Embryonic facial prominence (tissue), 1 donor: ENCODE data around the gene FZR1.
"Not testable (repeated sequence)": the region's sequence is repeated elsewhere in the genome, so short reads cannot be mapped to it uniquely, and the experiment has no call there.

Experiments
- DNase-seq: peaks from one replicate; pipeline ENCODE4 v3.0.0-alpha.2; 2016; ENCODE audit errors: extremely low spot score

FZR1 gene

GRCh38 chr19:3514930-3515329 lies 8.8 kb downstream of the FZR1 start:
- no peak for DNase-seq

GRCh38 chr19:3515891-3516422 lies 9.8 kb downstream of the FZR1 start:
- DNase-seq, result no peak

GRCh38 chr19:3516675-3517207 lies 10.6 kb downstream of the FZR1 start:
- no peak for DNase-seq

GRCh38 chr19:3517638-3518037 lies 11.5 kb downstream of the FZR1 start:
- no peak for DNase-seq

- DNase-seq, result no peak
Observed at GRCh38 chr19:3518255-3518654, 12.1 kb downstream of the FZR1 start.

- DNase-seq, result no peak
Observed at GRCh38 chr19:3518659-3519058, 12.5 kb downstream of the FZR1 start.

GRCh38 chr19:3519126-3519525 lies 13.0 kb downstream of the FZR1 start:
- no peak for DNase-seq

- no peak for DNase-seq
Observed at GRCh38 chr19:3520166-3521103, 14.3 kb downstream of the FZR1 start.

- DNase-seq, result no peak
Observed at GRCh38 chr19:3521104-3521445, 15.0 kb downstream of the FZR1 start.

GRCh38 chr19:3522421-3523360 lies 16.6 kb downstream of the FZR1 start:
- DNase-seq, result no peak

- no peak for DNase-seq
Observed at GRCh38 chr19:3523361-3524077, 17.4 kb downstream of the FZR1 start.

GRCh38 chr19:3524078-3524842 lies 18.1 kb downstream of the FZR1 start:
- DNase-seq, result no peak

- no peak for DNase-seq
Observed at GRCh38 chr19:3524904-3525451, 18.9 kb downstream of the FZR1 start.

- no peak for DNase-seq
Observed at GRCh38 chr19:3526507-3527237, 20.6 kb downstream of the FZR1 start.

- DNase-seq, result no peak
Observed at GRCh38 chr19:3527238-3527910, 21.3 kb downstream of the FZR1 start.

- no peak for DNase-seq
Observed at GRCh38 chr19:3528080-3528479, 22.0 kb downstream of the FZR1 start.

GRCh38 chr19:3528539-3529211 lies 22.6 kb downstream of the FZR1 start:
- no peak for DNase-seq

- not testable (repeated sequence) for DNase-seq
Observed at GRCh38 chr19:3529299-3529698, 23.2 kb downstream of the FZR1 start.
